ENCODE data around the gene OR5H1.
"Not testable (repeated sequence)": the region's sequence is repeated elsewhere in the genome, so short reads cannot be mapped to it uniquely, and the experiment has no call there.

OR5H1 gene

DNA sequence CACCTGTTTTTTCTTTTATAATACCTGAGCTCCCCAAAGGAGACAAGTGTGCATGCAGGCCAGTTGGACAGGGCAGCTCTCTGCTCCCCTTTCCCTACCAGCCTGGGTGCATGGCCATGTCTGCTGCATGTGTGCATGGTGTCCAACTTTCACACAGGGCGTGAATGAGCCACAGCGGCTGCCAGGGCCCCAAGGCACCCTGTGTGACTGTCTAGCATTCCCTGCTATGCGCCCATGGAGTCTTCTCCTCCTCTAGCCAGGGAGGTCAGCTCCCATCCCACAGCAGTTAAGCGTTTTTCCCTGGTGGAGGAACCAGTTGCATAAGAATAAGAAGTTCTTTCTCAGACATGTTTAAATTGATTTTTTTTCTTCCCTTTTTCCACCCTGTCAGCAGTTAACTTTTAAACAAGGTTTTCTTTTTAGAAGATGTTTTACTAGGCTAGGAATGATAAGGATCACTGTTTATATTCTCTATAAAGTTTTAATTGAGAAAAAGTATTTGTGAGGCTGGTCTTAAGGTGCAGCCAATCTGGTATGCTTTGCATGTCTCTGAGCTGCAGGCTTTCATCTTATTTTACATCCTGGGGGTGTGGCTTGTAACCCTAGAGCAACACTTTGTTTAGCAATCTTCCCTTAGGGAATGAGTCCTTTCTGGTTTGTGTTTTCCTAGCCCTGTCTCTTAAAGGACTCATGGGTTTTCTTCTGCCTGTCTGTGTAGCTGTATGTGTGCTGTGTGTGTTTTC, 20.5 kb upstream of the OR5H1 start:
- WGBS (ENCODE audit: extremely low coverage, insufficient coverage, low lambda C conversion rate): no CpG with 5 or more reads among the region's 4 CpGs
- Histone ChIP-seq H2BK15ac (replicated peaks; ENCODE audit: low read depth) (no peak overlapping the region), H3K4me2 (ENCODE audit: low read length) (no peak overlapping the region), H4K8ac (ENCODE audit: low read depth, low read length) (no peak overlapping the region), H3K56ac (ENCODE audit: low read length) (no peak overlapping the region), H3K36me3 (ENCODE audit: control insufficient read depth, insufficient read depth, low read length) (no peaks in the 10 kb centered on the region), H3K9ac (ENCODE audit: low read length) (no peak overlapping the region), H3K79me2 (ENCODE audit: control insufficient read depth, insufficient read depth, low read length) (no peaks in the 10 kb centered on the region), H3K4me1 (ENCODE audit: control insufficient read depth, low read depth, low read length) (no peaks in the 10 kb centered on the region), H2BK120ac (ENCODE audit: low read depth, low read length) (no peak overlapping the region), H3K27me3 (ENCODE audit: insufficient read depth, low read length, poor library complexity) (no peaks in the 10 kb centered on the region), H3K27ac (ENCODE audit: low read depth, low read length) (no peak overlapping the region), H2BK5ac (ENCODE audit: low read length) (no peak overlapping the region), H3K4ac (ENCODE audit: low read depth, low read length) (no peak overlapping the region), H2AK5ac (ENCODE audit: low read length) (no peak overlapping the region), H3K18ac (ENCODE audit: low read length) (no peak overlapping the region), H3K79me1 (ENCODE audit: low read length) (no peaks in the 10 kb centered on the region), H3K23ac (ENCODE audit: low read length) (no peak overlapping the region), H4K5ac (ENCODE audit: low read length) (no peak overlapping the region), H3K4me3 (ENCODE audit: low read length) (no peak overlapping the region)
- DNase-seq: peak; percentile 2

DNA sequence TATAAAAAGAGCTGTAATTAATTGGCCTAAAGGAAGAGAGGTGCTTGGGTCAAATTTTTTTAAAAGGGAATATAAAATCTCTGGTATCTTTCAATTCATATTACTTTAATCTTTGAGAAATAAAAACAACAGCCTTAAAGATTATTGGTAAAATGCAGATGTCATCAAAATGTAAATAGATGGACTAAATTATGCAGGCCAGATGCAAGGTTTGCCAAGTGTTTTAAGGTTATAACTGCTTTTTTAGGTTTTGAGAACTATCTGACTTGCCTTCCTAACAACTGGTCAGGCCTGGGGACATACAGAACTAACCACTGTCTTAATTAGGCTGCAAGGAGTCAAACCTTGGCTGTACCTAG, 20.0 kb upstream of the OR5H1 start:
- H2BK5ac ChIP-seq (ENCODE audit: low read length): no peak overlapping the region
- no peak overlapping the region for H3K23ac ChIP-seq (ENCODE audit: low read length)
- H4K8ac ChIP-seq (ENCODE audit: low read depth, low read length): no peak overlapping the region
- H3K79me1 ChIP-seq (ENCODE audit: low read length): no peaks in the 10 kb centered on the region
- H3K79me2 ChIP-seq (ENCODE audit: control insufficient read depth, insufficient read depth, low read length): no peaks in the 10 kb centered on the region
- no peak overlapping the region for H3K4me3 ChIP-seq (ENCODE audit: low read length)
- no peaks in the 10 kb centered on the region for H3K27me3 ChIP-seq (ENCODE audit: insufficient read depth, low read length, poor library complexity)
- no peak overlapping the region for H3K4ac ChIP-seq (ENCODE audit: low read depth, low read length)
- no peak overlapping the region for H2AK5ac ChIP-seq (ENCODE audit: low read length)
- H3K4me2 ChIP-seq (ENCODE audit: low read length): no peak overlapping the region
- no peak overlapping the region for H2BK120ac ChIP-seq (ENCODE audit: low read depth, low read length)
- no peak overlapping the region for H3K9ac ChIP-seq (ENCODE audit: low read length)
- no peak overlapping the region for H3K18ac ChIP-seq (ENCODE audit: low read length)
- H2BK15ac ChIP-seq (replicated peaks; ENCODE audit: low read depth): no peak overlapping the region
- no peak overlapping the region for H4K5ac ChIP-seq (ENCODE audit: low read length)
- no peaks in the 10 kb centered on the region for H3K4me1 ChIP-seq (ENCODE audit: control insufficient read depth, low read depth, low read length)
- no peak overlapping the region for H3K56ac ChIP-seq (ENCODE audit: low read length)
- no peak overlapping the region for H3K27ac ChIP-seq (ENCODE audit: low read depth, low read length)
- H3K36me3 ChIP-seq (ENCODE audit: control insufficient read depth, insufficient read depth, low read length): no peaks in the 10 kb centered on the region
- DNase-seq: no peak

DNA sequence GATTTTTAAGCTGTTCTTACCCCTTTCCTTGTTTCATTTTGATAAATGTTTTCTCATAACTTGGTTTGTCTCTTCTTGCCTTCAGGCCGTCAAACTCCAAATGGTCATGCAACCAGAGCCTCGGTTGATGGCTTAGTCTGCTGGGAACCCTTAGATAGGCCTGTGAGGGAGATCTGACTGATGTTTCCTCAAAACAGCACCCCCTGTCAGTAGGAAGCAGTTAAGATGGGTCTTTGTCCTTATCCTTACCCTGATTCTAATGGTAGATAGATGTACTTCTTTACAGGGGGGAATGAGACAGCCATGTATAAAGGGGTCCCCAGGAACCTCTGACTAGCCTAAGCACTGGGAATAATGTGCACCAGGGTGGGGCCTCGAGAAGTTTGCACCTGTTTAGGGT, 16.3 kb upstream of the OR5H1 start:
- Histone ChIP-seq H2AK5ac (ENCODE audit: low read length) (no peak overlapping the region), H2BK5ac (ENCODE audit: low read length) (no peak overlapping the region), H3K56ac (ENCODE audit: low read length) (no peak overlapping the region), H3K23ac (ENCODE audit: low read length) (no peak overlapping the region), H3K36me3 (ENCODE audit: control insufficient read depth, insufficient read depth, low read length) (no peaks in the 10 kb centered on the region), H3K9ac (ENCODE audit: low read length) (no peak overlapping the region), H3K79me2 (ENCODE audit: control insufficient read depth, insufficient read depth, low read length) (no peaks in the 10 kb centered on the region), H3K4me3 (ENCODE audit: low read length) (no peak overlapping the region), H4K5ac (ENCODE audit: low read length) (no peak overlapping the region), H3K27ac (ENCODE audit: low read depth, low read length) (no peak overlapping the region), H3K4ac (ENCODE audit: low read depth, low read length) (no peak overlapping the region), H2BK15ac (replicated peaks; ENCODE audit: low read depth) (no peak overlapping the region), H3K18ac (ENCODE audit: low read length) (no peak overlapping the region), H3K4me2 (ENCODE audit: low read length) (no peak overlapping the region), H3K27me3 (ENCODE audit: insufficient read depth, low read length, poor library complexity) (no peaks in the 10 kb centered on the region), H3K4me1 (ENCODE audit: control insufficient read depth, low read depth, low read length) (no peaks in the 10 kb centered on the region), H3K79me1 (ENCODE audit: low read length) (no peaks in the 10 kb centered on the region), H2BK120ac (ENCODE audit: low read depth, low read length) (no peak overlapping the region), H4K8ac (ENCODE audit: low read depth, low read length) (no peak overlapping the region)
- DNase-seq: no peak
- WGBS (ENCODE audit: extremely low coverage, insufficient coverage, low lambda C conversion rate): no CpG with 5 or more reads among the region's 3 CpGs

DNA sequence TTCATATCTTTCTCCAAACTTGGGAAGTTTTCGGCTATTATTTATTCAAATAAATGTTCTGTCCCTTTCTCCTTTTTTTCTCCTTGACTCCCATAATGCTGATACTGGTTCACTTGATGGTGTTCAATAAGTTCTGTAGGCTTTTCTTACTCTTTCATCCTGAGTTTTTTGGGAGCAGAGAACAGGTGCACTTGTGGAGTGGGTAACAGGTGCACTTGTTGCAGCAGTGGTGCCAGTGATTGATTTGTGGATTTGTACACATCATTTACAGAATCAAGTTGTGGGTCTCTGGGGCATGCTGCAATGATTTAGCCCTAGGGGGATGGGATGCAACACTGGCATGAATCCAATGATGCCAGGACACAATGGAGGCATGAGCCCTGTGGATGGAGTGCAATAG, 14.8 kb upstream of the OR5H1 start:
- Histone ChIP-seq H3K4me3 (ENCODE audit: low read length) (no peak overlapping the region), H2AK5ac (ENCODE audit: low read length) (no peak overlapping the region), H3K4ac (ENCODE audit: low read depth, low read length) (no peak overlapping the region), H2BK5ac (ENCODE audit: low read length) (no peak overlapping the region), H3K18ac (ENCODE audit: low read length) (no peak overlapping the region), H3K23ac (ENCODE audit: low read length) (no peak overlapping the region), H3K27me3 (ENCODE audit: insufficient read depth, low read length, poor library complexity) (no peaks in the 10 kb centered on the region), H3K27ac (ENCODE audit: low read depth, low read length) (no peak overlapping the region), H3K56ac (ENCODE audit: low read length) (no peak overlapping the region), H3K79me1 (ENCODE audit: low read length) (no peaks in the 10 kb centered on the region), H3K4me2 (ENCODE audit: low read length) (no peak overlapping the region), H2BK120ac (ENCODE audit: low read depth, low read length) (no peak overlapping the region), H3K9ac (ENCODE audit: low read length) (no peak overlapping the region), H3K36me3 (ENCODE audit: control insufficient read depth, insufficient read depth, low read length) (no peaks in the 10 kb centered on the region), H4K8ac (ENCODE audit: low read depth, low read length) (no peak overlapping the region), H3K79me2 (ENCODE audit: control insufficient read depth, insufficient read depth, low read length) (no peaks in the 10 kb centered on the region), H4K5ac (ENCODE audit: low read length) (no peak overlapping the region), H3K4me1 (ENCODE audit: control insufficient read depth, low read depth, low read length) (no peaks in the 10 kb centered on the region), H2BK15ac (replicated peaks; ENCODE audit: low read depth) (no peak overlapping the region)
- no peak for DNase-seq
- WGBS (ENCODE audit: extremely low coverage, insufficient coverage, low lambda C conversion rate): no CpG with 5 or more reads among the region's 1 CpG

DNA sequence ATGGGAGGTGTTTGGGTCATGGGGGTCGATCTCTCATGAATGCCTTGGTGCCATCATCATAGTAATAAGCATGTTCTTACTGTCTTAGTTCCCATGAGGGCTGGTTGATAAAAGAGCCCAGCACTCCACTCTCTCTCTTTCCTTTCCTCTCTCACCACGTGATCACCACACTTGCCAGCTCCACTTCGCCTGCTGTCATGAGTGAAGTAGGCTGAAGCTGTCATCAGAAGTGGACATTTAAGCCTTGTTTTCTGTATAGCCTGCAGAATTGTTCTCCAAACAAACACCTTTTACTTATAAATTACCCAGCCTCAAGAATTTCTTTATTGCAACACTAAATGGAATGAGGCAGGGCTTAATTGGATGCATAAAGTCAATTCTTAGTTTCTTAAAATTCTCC, 6.1 kb downstream of the OR5H1 start:
- Histone ChIP-seq H3K79me1 (ENCODE audit: low read length) (no peaks in the 10 kb centered on the region), H2BK5ac (ENCODE audit: low read length) (no peak overlapping the region), H3K4me1 (ENCODE audit: control insufficient read depth, low read depth, low read length) (no peaks in the 10 kb centered on the region), H2BK120ac (ENCODE audit: low read depth, low read length) (no peak overlapping the region), H3K79me2 (ENCODE audit: control insufficient read depth, insufficient read depth, low read length) (no peaks in the 10 kb centered on the region), H3K4me2 (ENCODE audit: low read length) (no peak overlapping the region), H3K18ac (ENCODE audit: low read length) (no peak overlapping the region), H3K4me3 (ENCODE audit: low read length) (no peak overlapping the region), H3K23ac (ENCODE audit: low read length) (no peak overlapping the region), H3K27me3 (ENCODE audit: insufficient read depth, low read length, poor library complexity) (no peaks in the 10 kb centered on the region), H3K36me3 (ENCODE audit: control insufficient read depth, insufficient read depth, low read length) (no peaks in the 10 kb centered on the region), H2BK15ac (replicated peaks; ENCODE audit: low read depth) (no peak overlapping the region), H4K8ac (ENCODE audit: low read depth, low read length) (no peak overlapping the region), H3K9ac (ENCODE audit: low read length) (no peak overlapping the region), H3K56ac (ENCODE audit: low read length) (no peak overlapping the region), H2AK5ac (ENCODE audit: low read length) (no peak overlapping the region), H4K5ac (ENCODE audit: low read length) (no peak overlapping the region), H3K4ac (ENCODE audit: low read depth, low read length) (no peak overlapping the region), H3K27ac (ENCODE audit: low read depth, low read length) (no peak overlapping the region)
- DNase-seq: no peak
- WGBS (ENCODE audit: extremely low coverage, insufficient coverage, low lambda C conversion rate): no CpG with 5 or more reads among the region's 3 CpGs

DNA sequence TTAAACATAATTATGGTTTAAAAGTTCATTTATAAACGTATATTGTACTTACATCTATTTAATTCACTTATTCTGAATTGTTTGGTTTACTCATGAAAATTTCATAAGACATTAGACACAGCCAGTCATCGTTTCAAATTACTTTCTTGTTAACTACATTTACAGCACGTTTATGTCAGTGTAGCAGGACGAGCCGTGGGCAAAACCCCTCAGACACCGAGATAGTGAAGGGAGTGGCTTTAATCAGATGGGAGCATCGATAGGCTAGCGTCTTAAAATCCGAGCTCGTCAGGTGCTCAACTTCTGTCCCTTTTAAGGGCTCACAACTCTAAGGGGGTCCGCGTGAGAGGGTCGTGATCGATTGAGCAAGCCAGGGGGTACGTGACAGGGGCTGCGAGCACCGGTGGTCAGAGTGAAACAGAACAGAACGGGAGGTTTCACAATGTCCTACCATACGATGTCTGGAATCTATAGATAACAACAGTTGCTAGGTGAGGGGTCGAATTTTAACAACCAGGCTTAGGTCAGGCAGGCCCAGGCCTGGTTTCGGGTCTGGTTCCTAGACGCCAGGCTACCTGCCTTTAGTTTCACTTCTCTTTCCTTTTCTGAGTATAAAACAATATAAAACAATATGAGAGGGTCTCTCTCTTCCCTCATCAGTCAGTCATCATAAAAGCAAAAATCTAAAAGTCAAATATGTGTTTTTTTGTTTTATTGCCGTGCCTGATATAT, 7.5 kb downstream of the OR5H1 start:
- H3K4me1 ChIP-seq (ENCODE audit: control insufficient read depth, low read depth, low read length); H3K79me2 ChIP-seq (ENCODE audit: control insufficient read depth, insufficient read depth, low read length); H2BK120ac ChIP-seq (ENCODE audit: low read depth, low read length); H3K4me3 ChIP-seq (ENCODE audit: low read length); H3K4ac ChIP-seq (ENCODE audit: low read depth, low read length); DNase-seq; H2BK15ac ChIP-seq (replicated peaks; ENCODE audit: low read depth); H3K56ac ChIP-seq (ENCODE audit: low read length); H2AK5ac ChIP-seq (ENCODE audit: low read length); H2BK5ac ChIP-seq (ENCODE audit: low read length); H3K4me2 ChIP-seq (ENCODE audit: low read length); H3K36me3 ChIP-seq (ENCODE audit: control insufficient read depth, insufficient read depth, low read length); H3K23ac ChIP-seq (ENCODE audit: low read length); H3K79me1 ChIP-seq (ENCODE audit: low read length); H3K27me3 ChIP-seq (ENCODE audit: insufficient read depth, low read length, poor library complexity); H4K5ac ChIP-seq (ENCODE audit: low read length); H3K9ac ChIP-seq (ENCODE audit: low read length); H3K27ac ChIP-seq (ENCODE audit: low read depth, low read length); H3K18ac ChIP-seq (ENCODE audit: low read length); H4K8ac ChIP-seq (ENCODE audit: low read depth, low read length): not testable (repeated sequence)
- no CpG with 5 or more reads among the region's 23 CpGs for WGBS (ENCODE audit: extremely low coverage, insufficient coverage, low lambda C conversion rate)
